IPS-NIHi7 (cell line): ENCODE data around the gene DNAL4.

Experiments
- DNase-seq: peaks from one replicate; pipeline ENCODE4 v3.0.0; 2012; ENCODE audit warnings: mixed read lengths; ENCODE audit errors: extremely low spot score

The DNAL4 gene, protein sequence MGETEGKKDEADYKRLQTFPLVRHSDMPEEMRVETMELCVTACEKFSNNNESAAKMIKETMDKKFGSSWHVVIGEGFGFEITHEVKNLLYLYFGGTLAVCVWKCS

DNA sequence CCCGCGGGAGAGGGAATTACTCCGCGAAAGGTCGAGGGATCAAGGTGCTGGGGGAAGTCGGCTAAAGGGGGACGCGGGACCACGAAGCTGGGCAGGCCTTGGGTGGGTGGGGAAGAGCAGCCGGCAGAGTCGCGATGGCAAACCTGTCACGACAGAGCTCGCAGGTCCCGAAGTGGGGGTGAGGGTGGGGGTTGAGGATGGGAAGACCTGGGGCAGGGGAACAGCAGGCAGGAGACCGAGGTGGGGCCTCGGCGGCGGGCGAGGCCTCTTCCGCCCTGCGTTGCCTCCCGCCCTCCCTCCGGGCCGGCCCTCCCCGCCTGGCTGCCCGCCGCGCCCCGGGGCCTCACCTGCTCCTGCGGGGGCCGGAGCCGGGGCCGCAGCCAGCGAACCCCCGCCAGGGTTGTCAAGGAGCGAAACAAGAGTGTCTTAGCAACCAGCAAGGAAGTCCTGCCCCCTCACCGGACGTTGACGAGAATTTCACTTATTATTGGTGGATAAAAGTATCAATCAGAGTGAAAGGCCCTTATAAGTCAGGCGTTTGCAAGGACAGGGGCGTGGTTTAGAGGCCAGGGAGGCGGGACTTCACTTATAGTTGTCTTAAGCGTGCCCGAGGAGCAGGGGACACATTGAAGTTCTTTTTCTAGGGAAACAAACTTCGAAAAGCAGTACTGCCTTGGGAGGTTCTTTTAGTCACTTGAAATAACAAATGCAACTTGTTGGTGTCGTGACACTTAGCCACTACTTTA is at the start of gene DNAL4:
Gene DNAL4 (minus strand): TSS at position 423 of the 746 bp plus-strand sequence. CDS start 11,412 bp downstream, outside the sequence.
- peak; percentile 97 for DNase-seq

DNA sequence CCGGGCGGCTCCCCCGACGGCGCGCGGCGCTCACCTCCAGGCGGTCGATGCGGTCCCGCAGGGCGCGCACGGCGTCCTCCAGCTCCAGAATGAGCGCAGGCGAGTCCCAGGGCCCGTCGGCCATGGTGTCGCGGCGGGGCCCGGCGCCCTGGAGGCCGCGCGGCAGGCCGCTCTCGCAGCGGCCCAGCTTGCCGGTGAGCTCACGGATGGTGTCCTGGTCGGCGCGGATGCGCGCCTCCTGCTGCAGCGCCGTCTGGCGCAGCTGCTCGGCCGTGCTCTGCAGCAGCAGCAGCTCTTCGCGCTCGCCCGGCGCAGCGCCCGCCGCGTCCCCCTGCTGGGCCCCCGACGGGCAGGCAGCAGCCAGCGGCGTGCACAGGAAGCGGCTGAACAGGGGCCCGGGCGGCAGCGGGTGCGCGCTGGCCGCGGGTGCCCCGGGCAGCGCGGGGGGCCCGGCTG is 49.3 kb upstream of the DNAL4 start:
- peak; percentile 73 for DNase-seq

DNA sequence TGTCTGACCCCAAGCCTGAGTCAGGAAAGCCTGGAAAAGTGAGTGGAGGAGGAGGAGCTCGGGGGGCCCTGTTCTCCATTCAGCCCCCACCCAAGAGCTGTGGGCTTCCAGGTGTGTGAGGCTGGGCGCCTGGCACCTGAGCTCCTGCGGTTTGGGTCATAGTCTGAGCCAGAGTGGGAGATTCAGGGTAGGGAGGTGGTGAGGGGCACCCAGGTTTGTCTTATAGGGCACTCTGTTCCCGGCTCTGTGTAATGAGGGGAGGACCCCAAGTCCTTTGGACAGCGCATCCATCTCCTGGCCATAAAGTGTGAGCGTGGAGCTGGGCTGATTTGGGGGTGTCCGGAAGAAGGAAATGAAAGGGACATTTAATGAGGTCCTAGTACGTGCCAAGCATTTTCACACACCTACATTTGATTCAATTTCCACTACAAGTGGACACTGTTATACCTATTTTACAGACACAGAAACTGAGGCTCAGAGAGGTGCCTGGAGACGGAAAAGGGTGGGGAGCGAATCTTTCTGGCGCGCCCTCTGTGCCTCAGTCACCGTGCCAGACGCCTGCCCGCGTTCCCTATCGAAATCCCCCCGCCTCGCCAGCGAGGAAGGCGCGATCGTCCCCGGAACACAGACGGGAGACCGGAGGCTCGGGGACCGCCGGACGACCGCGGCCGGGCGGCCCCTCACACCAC is 48.7 kb upstream of the DNAL4 start:
- DNase-seq, result no peak

DNA sequence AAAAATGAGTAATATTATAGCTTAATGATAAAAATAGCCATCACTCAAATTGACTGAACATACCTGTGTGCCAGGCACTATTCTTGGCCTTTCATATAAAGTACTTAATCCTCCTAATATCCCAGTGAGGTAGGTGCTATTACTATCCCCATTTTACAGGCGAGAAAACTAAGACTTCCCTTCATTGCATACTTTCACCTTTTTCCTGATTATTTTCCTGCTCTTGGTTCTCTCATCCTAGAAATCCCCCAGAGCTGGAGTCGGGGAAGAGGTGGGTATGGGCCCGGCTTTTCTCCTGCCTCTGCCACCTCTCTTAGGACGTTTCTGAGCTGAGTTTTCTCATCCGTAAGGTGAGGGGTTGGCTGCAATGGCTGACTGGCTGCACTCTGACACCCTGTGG is 47.7 kb upstream of the DNAL4 start:
- no peak for DNase-seq

DNA sequence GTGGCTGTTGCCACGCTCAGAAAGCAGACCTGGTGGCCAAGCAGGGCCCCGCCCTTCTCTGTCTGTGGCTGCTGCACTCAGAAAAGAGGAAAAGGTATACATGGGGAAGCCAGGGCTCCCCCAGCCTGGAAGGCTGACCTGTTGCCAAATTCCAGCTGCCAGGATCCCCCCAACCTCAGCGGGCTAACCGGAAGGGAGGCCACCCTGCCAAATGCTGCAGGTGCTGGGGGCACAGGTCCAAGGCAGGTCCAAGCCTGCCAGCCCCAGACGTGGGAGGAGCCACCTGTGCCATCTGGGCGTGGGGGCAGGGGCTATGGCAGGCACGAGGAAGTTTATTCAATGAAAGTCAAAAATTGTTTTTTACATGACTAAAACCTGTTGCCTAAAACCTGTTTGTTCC is 47.3 kb upstream of the DNAL4 start:
- no peak for DNase-seq

DNA sequence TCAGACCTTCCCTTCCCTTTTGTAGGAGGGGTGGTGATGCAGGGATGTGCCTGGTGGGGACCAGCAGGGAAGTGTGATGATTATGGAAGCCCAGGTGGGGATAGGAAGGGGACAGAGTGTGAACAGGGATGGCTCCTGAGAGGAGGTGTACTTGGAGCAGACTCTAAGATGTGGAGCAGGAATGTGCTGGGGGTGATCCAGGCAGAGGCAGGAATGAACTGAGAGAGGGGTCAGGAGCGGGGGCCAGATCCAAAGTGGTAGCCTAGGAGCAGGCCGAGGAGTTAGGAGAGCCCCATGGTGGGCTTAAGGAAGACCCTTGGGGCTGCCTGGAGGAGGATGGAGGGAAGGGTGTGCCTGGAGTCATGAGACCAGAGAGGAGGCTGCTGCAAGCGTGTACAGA is 46.2 kb upstream of the DNAL4 start:
- no peak for DNase-seq

DNA sequence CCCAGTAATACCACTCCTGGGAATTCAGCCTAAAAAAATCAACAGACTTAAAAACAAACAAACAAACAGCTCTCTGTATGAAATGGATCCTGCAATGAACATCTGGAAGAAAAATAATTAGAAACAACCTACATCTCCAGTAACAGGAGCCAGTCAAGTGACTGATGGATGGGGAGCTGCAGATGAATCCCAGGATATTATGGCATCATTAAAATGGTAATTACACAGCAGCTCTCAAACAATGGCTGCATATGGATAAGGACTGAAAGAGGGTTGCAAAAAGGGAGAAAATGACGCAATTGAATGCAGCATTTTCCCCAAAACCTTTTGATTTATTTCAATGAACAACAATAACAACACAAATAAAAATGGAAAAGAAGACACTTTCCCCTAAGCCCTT is 45.7 kb upstream of the DNAL4 start:
- no peak for DNase-seq

DNA sequence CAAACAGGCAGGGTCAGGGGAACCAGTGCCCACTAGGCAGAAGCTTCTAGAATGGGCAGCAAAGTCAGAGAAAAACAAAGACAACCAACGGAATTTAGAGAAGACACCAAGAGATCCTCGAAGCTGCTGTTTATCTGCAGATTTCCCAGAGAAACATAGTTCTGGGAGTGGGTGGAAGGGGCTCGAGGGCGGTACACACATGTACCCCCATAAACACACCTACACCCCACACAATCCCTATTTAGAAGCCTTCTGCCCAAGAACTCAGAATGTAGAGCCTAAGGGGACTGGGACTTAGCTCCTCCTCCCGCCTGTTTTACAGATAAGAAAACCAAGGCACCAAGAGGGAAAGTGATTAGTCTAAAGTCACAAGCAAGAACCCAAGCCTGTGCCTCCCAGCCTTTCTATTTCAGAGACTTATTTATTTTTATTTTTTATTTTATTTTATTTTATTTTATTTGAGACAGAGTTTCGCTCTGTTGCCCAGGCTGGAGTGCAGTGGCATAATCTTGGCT is 43.5 kb upstream of the DNAL4 start:
- DNase-seq, result no peak

DNA sequence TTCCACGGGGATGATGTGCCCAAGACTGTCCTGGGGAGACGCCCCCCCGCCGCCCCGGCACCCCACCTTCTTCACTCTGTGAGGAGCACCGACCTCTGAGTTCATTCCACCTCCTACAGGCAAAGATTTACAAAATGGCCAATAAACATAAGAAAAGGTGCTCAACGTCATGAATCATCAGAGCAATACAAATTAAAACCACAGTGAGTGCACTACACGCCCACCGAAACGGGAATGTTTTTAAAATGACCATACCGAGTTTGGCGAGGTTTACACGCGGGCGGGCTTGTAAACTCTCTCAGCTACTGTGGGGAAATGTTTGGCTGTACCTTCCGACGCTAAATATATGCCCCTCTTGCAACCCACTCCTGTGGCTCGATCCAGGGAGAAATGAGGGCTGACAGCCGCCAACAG is 42.0 kb upstream of the DNAL4 start:
- DNase-seq, result no peak

DNA sequence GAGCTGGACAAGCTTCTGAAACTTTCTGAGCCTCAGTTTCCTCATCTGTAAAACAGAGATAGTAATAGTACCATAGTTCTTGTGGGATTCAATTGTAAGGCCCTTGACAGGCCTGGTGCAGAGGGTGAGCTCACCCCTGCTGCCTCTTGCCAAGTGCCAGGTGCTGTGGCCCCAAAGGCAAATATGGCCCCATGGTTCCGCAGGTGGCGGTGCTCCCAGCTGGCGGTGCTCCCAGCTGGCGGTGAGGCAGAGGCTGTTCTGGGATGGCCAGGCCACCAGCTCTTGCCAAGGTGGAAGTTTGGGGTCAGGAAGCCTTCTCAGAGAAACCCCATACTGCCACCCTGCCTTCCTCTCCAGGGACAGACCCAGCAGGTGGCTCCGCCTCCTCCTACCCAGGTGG is 41.0 kb upstream of the DNAL4 start:
- no peak for DNase-seq

DNA sequence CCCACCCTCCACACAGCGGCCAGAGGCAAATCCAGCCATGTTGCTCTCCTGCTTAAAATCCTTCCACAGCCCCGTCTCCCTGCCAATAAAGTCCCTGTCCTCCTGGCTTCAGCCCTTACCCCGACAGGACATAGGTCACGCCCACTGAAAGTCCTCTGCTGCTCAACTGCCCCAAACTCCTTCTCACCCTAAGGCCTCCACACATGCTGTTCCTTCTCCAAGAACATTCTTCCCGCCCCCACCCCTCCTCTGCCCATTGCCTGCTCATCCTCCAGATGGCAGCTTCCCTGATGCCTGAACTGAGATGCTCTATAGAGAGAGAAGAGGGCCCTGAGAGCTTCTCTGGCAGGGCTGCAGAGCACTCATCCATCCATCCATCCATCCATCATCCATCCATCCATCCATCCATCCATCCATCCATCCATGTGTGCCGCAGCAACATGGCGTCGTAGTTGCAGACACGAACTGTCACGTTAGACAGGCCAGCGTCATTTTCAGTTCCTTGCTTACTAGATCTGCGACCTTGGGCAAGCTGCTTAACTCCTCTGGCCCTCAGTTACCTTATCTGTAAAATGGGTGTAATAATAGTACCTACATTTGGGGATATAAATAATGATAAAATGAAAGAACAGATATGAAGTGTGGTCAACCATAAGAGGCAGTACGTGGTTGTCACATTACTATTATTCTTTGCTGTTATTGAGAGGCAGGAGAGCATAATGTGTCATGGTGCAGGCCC is 40.4 kb upstream of the DNAL4 start:
- DNase-seq, result no peak

DNA sequence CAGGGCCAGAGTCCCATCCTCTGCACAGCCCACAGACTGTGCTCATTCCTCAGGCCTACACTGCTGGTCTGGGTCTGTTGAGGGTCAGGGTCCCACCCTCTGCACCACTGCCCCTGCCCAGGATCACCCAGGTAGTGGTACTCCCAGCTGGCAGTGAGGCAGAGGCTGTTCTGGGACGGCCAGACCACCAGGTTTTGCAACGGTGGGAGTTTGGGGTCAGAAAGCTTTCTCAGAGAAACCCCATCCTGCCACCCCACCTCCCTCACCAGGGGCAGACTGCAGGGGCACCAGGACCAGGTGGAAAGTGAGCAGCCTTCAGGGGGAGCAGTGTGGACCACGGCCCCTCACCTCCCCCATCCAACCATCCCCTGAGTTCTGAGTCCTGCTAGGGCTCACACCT is 39.1 kb upstream of the DNAL4 start:
- no peak for DNase-seq

DNA sequence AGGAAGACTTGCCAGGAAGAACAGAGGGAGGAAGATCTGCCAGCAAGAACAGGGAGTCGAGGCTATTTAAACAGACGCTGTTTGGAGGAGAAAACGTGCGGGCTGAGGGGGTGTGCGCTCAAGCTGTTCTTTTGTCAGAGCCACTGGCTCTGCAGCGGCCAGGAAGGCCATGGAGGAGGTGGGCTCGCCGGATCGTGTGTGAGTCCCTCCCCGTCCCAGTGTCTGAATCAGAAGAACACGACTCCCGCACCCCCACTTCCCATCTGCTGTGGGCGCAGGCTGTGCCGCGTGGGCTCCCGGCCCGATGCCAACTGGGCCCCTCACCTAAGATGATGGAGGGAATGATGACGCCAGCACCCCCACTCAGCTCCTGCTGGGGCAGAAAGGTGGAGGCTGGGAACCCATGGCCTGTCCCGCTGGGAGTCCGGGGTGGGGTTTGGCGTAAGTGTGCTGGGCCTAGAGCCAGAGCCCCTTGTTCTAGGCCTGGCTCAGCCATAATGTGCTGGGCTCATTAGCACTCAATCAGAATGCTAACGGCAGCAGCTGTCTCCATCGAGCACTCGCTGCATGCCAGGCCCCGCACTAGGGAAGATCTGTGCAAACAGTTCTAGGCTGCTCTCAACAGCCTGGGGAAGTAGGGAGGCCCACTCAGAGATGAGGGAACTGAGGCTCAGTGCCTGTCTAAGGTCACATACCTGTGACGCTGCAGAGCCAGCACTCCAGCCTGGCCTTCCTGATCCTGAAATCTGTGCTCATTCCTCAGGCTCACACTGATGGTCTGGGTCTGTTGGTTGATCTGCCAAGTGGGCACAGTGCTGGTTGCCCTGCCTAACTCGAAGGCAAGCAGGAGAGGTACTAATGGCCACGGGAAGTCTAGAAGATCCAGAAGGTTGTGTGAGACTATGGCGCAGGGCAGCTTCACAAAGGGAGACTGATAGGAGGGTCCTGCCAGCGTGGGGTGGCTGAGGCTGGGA is 38.3 kb upstream of the DNAL4 start:
- no peak for DNase-seq

DNA sequence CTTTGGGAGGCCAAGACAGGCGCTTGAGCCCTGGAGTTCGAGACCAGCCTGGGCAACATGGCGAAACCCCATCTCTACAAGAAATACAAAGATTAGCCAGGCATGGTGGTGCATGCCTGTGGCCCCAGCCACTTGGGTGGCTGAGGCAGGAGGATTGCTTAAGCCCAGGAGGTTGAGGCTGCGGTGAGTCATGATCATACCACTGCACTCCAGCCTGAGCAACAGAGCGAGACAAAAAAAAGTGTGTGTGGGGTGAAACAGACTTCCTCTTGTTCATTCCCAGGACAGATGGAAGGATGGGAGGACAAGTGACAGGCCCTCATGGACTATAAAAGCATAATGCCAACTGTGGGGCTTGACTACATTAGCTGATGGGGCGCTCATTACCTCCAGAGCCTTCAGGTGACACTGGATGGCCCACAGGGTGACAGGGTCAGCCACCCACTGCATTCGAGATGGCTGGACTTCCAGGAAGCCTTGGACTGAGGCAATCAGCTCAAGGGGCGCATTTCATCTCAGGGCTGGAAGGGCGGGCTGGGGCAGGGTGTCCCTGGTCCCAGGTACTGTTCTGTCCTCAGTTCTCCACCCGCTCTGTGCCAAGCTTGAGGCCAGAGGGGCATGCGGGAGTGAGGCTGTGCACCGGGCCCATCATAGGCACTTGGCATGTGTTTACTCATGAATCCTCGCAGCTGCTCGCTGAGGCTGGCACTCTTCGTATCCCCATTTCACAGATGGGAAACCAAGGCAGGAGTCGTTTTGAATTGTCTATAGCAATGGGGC is 37.4 kb upstream of the DNAL4 start:
- no peak for DNase-seq

DNA sequence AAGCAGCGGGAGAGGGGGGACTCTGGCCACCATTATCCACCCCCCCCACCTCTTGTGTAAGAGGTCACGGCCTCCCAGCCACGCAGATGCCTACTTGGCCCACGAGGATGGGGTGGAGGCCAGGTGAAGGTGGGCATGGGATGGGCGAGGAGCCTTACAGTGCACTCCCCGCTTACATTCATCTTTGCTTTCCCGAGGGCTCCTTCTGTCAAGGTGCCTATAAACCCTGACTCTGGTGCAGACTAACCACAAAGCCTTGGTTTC is 36.8 kb upstream of the DNAL4 start:
- no peak for DNase-seq

DNA sequence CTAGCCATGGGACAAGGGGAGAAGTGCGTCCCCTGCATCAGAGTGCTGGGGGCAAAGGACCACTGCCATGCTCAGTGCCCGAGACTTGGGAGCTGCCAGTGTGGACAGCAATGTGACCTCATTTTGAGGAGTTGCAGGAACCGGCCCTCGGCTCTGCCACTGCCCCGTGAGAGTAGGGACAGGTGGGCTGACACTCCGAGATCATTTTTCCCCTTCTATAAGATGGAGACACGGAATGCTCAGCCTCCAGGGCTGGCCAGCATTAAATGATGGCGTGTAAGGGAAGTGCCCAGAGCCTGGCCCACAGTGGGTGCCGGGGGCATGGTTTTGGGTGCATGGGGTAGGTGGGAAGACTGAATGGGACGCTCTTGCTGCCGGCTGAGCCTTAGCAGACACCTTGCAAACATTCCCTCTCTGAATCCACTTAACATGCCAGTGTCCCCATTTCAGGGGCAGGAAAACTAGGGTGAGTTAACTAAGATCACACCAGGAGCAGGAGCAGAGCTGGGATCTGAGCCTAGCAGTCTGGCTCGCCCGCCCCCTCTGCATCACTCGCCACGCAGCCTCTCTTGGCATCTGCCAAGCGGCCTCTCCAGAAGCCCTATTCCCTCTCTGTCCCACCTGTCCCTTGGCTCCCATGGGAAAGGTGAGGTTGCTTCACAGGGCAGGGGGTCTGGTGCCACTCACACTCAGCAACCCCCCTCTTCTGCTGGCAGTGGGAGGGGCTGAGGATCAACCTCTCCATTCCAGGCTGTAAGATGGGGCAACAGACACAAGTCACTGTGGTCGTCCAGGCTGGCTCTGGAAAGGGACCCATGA is 36.3 kb upstream of the DNAL4 start:
- no peak for DNase-seq

DNA sequence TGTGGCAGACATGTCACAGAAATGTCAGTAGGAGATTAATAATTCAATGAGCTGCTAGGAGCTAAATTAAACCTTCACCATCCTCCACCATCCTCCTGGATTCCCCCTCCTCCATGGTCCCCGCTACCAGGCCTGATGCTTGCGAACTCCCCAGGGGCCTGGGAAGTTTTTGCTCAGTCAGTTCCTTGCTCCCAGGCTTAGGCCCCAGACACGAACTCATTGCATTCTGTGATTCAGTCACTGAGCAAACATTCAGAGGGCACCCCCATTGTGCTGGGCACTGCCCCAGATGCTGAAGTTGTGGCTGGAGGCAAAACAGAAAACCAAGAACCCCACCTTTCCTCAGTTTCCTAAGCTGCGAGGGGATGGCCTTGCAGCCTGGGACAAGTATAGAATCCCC is 35.5 kb upstream of the DNAL4 start:
- no peak for DNase-seq

DNA sequence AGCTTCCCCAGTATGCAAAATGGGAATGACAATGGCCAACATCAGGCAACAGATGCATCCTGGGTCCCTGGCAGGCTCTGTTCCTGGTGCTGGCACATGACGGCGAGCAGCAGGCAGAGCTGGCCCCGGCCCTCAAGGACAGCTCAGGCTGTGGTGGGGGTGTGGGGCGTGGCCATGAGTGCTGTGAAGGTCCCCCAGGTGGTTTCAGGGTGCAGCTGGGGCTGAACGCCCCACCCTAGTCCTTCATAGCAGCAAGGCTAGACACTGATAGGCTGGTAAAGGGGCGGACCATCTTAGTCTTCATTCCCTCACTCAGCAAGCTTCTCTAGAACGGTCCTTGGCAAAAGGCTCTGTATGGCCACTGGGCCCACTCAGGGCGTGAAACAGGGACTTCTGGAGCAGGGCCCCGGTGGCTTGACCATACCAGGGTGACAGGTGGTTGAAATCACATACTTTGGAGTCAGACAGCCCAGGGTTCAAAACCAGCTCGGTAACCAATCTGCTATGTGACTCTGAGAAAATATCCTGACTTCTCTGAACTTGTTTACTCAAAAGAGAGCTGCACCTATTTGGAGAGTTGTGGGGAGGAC is 34.8 kb upstream of the DNAL4 start:
- no peak for DNase-seq

DNA sequence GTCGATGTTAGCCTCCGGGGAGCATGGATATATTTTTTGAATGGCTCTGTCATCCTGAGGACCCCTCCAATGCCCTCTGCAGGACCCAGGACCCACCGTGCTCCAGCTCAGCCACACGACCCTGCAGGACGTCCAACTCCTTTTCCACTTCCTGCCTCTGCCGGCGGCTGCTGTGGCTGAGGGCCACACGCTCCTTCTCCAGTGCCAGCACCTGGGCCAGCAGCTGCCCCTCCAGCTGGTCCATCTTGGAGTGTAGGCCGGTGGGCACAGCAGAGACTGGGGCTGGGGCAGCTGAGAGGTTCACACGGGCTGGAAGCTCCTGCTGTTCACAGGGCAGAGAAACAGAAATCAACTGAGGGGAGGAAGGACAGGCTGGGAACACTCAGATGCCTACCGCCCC is 34.2 kb upstream of the DNAL4 start:
- no peak for DNase-seq
